Esophagus squamous epithelium (tissue), 5 donors: ENCODE measurements around the gene UBASH3A. TPM values are rescaled to one million over a fixed set of nuclear protein-coding genes. Genes with fewer than 3 reads are reported as not detected.
"Not testable (repeated sequence)": the region's sequence is repeated elsewhere in the genome, so short reads cannot be mapped to it uniquely, and the experiment has no call there.

Source experiments
- DNase-seq: peaks from one replicate; lab custom pipeline; 2025; lab: John Stamatoyannopoulos, UW
- H3K27ac ChIP-seq, 4 donors: fragments of 200-600 bp; sonication (generic); one replicate each; pipeline ENCODE4 v1.5.1; 2016 to 2019; ENCODE audit warnings: mild to moderate bottlenecking in 1 of 4
- H3K27me3 ChIP-seq, 4 donors: fragments of 200-600 bp; sonication (generic); 1 replicate in 3 of 4; 2 replicates in 1 of 4; pipeline versions ENCODE4 v1.5.1 to v1.6.0; 2017 to 2021; ENCODE audit warnings: antibody characterized with exemption in 1 of 4
- H3K36me3 ChIP-seq, 3 donors: fragments of 200-600 bp; sonication (generic); one replicate each; pipeline ENCODE4 v1.5.1; 2016 to 2019
- H3K4me1 ChIP-seq, 3 donors: fragments of 200-600 bp; sonication (generic); one replicate each; pipeline ENCODE4 v1.5.1; 2017 to 2019
- H3K4me3 ChIP-seq, 4 donors: fragments of 200-600 bp; sonication (generic); 1 replicate in 3 of 4; 2 replicates in 1 of 4; pipeline ENCODE4 v1.5.1; 2016 to 2019; ENCODE audit warnings: mild to moderate bottlenecking in 2 of 4, moderate library complexity in 1 of 4
- H3K9me3 ChIP-seq, 3 donors: fragments of 200-600 bp; sonication (generic); one replicate each; pipeline ENCODE4 v1.5.1; 2016 to 2019
- POLR2A ChIP-seq, 4 donors: fragments of 450-650 bp; IDR thresholded peaks; one replicate each; pipeline ENCODE4 v1.6.1; 2017; ENCODE audit warnings: antibody characterized with exemption in 4 of 4, mild to moderate bottlenecking in 4 of 4, moderate library complexity in 3 of 4
- WGBS, 2 donors: methylation state at CpG; one replicate each; pipeline ENCODE4 v1.1.5; 2018; 5-methylcytosine and 5-hydroxymethylcytosine counted together
- intact Hi-C: fragments of 100-400 bp; cut with DNase I; formaldehyde crosslinking; loops from one replicate; pipeline ENCODE4 v1.15.0; 2022
- total RNA-seq, 4 donors: library from RNA; depleted of rRNA; stranded (reverse); fragments of >200 nt; gene quantifications; one replicate each; pipeline ENCODE4 v1.1.0, GENCODE V29; 2016
- TF ChIP-seq, protein P1 (sequence below), 6 experiments: fragments of 450-650 bp in 4 of 6; fragments of 200-600 bp in 2 of 6; sonication (generic) in 2 of 6; IDR thresholded peaks; one replicate each; pipeline ENCODE4 v1.5.1; 2016 to 2019; ENCODE audit warnings: antibody characterized with exemption in 6 of 6, mild to moderate bottlenecking in 4 of 6, moderate library complexity in 4 of 6
- donor health status: DM: yes; HTN: yes; CAD: no.

Gene UBASH3A
- total RNA-seq, 4 donors from 2014 or later = 0.57 to 1.9 (median 0.73) TPM

DNA sequence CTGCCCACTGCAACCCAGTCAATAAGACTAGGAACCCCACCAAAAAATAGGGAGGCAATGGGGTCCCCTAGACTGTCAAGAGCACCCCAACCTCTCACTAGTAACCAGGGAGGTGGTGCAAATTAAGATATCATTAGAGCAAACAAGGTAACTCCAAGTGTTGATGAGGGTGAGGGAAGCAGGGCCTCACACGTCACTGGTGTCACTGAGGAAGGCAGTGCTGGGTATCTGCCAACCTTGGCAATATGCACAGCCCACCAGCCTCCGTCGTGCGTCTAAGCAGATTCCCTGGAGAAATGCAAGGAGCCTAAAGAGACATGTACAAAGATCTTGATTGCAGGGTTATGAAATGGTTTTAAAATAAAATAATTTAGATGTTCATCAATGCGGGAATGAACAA is 3.8 kb downstream of the UBASH3A start:
- TF ChIP-seq, protein P1, sequence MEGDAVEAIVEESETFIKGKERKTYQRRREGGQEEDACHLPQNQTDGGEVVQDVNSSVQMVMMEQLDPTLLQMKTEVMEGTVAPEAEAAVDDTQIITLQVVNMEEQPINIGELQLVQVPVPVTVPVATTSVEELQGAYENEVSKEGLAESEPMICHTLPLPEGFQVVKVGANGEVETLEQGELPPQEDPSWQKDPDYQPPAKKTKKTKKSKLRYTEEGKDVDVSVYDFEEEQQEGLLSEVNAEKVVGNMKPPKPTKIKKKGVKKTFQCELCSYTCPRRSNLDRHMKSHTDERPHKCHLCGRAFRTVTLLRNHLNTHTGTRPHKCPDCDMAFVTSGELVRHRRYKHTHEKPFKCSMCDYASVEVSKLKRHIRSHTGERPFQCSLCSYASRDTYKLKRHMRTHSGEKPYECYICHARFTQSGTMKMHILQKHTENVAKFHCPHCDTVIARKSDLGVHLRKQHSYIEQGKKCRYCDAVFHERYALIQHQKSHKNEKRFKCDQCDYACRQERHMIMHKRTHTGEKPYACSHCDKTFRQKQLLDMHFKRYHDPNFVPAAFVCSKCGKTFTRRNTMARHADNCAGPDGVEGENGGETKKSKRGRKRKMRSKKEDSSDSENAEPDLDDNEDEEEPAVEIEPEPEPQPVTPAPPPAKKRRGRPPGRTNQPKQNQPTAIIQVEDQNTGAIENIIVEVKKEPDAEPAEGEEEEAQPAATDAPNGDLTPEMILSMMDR (IDR thresholded peaks at IDR 0.05) = no peak
- no peak for TF ChIP-seq POLR2A (IDR thresholded peaks at IDR 0.05)
- WGBS, 2 donors = 74 to 79% methylated on average over 5 of the region's 5 CpGs
- Histone ChIP-seq H3K27me3 (peaks cover 0 to 33% (median 0%) of the 10 kb centered on the region in 4 donors), H3K4me1 (peaks cover 0 to 10% (median 5%) of the 10 kb centered on the region in 3 donors), H3K27ac (no peak overlapping the region), H3K4me3 (no peak overlapping the region), H3K36me3 (no peaks in the 10 kb centered on the region), H3K9me3 (no peaks in the 10 kb centered on the region)
- no peak for DNase-seq
- intact Hi-C loops = no loop called here

DNA sequence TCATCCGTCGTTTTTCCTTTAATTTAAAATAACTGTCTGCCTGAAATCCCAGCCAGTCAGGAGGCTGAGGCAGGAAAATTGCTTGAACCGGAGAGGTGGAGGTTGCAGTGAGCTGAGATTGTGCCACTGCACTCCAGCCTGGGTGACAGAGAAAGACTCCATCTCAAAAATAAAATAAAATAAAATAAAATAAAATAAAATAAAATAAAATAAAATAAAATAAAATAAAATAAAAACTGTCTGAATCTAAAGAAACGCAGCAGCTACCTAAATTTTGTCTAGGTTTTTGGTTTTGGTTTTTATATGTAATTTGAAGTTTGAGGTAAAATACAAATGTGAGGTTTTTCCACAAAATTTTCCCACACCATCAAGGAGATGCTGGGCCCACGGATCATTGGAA is 5.0 kb downstream of the UBASH3A start:
- H3K4me1 ChIP-seq, DNase-seq, H3K9me3 ChIP-seq, intact Hi-C loops, H3K36me3 ChIP-seq, H3K27ac ChIP-seq, H3K4me3 ChIP-seq: not testable (repeated sequence)
- WGBS, 2 donors = 75 to 91% methylated on average over 5 of the region's 5 CpGs
- H3K27me3 ChIP-seq = peaks cover 0 to 43% (median 0%) of the 10 kb centered on the region in 4 donors

DNA sequence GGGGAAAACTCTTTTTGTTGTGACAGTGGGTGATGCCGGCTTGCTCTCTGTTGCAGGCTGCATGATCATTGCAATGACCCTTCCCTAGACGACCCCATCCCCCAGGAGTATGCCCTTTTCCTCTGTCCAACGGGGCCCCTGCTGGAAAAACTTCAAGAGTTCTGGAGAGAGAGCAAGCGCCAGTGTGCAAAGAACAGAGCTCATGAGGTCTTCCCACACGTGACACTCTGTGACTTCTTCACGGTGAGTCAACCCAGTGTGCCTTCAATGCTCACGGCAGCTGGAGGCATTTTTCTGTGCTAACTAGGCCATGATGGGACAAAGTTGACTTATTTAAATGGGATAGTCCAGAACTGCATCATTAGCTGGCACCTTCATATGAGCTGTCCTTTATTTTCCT is 5.7 kb downstream of the UBASH3A start:
- Histone ChIP-seq H3K4me3 (no peak overlapping the region), H3K27me3 (peaks cover 0 to 49% (median 0%) of the 10 kb centered on the region in 4 donors), H3K4me1 (peaks cover 0 to 11% (median 5%) of the 10 kb centered on the region in 3 donors), H3K9me3 (no peaks in the 10 kb centered on the region), H3K36me3 (no peaks in the 10 kb centered on the region), H3K27ac (no peak overlapping the region)
- intact Hi-C loops = no loop called here
- 61 to 78% methylated on average over 6 to 7 of the region's 7 CpGs for WGBS, 2 donors
- TF ChIP-seq, protein P1 (IDR thresholded peaks at IDR 0.05) = no peak
- DNase-seq = no peak

DNA sequence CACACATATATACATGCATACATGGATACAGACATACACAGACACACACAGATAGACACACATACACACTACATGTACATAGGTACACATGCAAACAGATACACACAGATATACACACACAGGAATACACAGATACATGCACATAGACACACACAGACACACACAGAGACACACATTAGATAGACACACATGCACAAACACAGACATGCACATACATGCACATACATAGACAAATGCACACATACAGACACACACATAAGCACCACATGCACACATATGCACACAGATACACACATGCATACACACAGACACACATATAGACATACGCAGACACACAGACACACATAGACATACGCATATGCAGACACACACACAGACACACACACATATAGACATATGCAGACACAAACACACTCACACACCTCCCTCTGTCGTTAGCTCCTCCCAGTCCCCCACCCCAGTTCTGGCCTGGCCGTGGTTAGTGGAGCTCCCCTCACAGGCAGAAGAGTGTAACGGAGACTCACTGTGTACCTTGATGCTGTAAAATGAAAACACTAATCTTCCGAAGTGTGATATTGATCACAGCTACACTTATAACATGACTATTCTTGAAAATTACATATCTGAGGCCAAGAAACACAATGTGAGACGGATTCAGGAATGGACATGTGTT is 7.6 kb downstream of the UBASH3A start:
- Histone ChIP-seq H3K36me3 (no peaks in the 10 kb centered on the region), H3K4me1 (peaks cover 0 to 24% (median 5%) of the 10 kb centered on the region in 3 donors), H3K27me3 (peaks cover 0 to 67% (median 0%) of the 10 kb centered on the region in 4 donors), H3K27ac (no peak overlapping the region), H3K9me3 (no peaks in the 10 kb centered on the region), H3K4me3 (no peak overlapping the region)
- TF ChIP-seq POLR2A (IDR thresholded peaks at IDR 0.05) = no peak
- TF ChIP-seq, protein P1 (IDR thresholded peaks at IDR 0.05) = no peak
- intact Hi-C loops = no loop called here
- 39 to 43% methylated on average over 7 of the region's 7 CpGs for WGBS, 2 donors
- no peak for DNase-seq

DNA sequence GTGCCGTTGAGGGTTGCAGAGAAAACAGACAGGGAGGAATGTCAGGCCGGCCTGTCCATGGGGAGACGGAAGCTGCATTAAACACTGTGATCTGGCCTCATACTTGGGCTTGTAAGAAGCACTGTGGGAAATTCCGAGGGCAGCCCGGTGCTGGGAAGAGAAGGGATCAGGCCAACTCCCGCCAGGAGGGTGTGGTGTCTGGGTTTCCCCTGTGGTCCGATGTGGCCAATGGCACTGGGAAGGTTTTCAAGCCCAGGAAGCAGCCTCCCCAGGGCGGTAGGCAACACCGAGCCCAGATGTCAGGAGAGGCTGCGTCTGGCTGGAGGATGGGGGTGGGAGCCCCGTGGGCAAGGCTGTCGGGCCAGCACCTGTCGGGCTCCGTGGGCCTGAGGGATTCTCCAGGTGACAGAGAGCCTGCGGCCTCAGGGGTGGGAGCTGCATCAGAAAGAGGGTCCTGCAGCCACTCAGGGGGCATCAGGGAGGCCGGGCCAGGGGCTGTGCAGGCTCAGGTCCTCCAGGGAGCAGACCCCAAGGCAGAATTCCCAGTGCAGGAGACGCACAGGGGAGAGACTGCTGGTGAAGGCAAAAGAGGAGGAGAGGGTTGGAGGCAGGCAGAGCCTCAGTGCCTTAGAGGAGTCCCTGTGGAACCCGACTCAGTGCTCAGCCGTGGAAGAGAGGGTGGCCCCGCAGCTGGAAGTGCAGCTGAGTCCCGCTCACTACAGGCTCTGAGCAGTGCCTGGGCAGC is 8.4 kb downstream of the UBASH3A start:
- H3K27me3 ChIP-seq = peaks cover 0 to 70% (median 0%) of the 10 kb centered on the region in 4 donors
- H3K27ac ChIP-seq = no peak overlapping the region
- H3K4me1 ChIP-seq = peaks cover 0 to 24% (median 5%) of the 10 kb centered on the region in 3 donors
- no peak overlapping the region for H3K4me3 ChIP-seq
- H3K36me3 ChIP-seq = no peaks in the 10 kb centered on the region
- TF ChIP-seq, protein P1 (IDR thresholded peaks at IDR 0.05) = no peak
- no peak for TF ChIP-seq POLR2A (IDR thresholded peaks at IDR 0.05)
- intact Hi-C loops = no loop called here
- WGBS, 2 donors = 37 to 57% methylated on average over 11 of the region's 21 CpGs
- DNase-seq = no peak
- H3K9me3 ChIP-seq = no peaks in the 10 kb centered on the region
